NK-92 (cell line): ENCODE measurements around the gene PSMG1.
"Not testable (repeated sequence)": the region's sequence is repeated elsewhere in the genome, so short reads cannot be mapped to it uniquely, and the experiment has no call there.

Source experiments
- DNase-seq: peaks from one replicate; lab custom pipeline; 2025; ENCODE audit not compliant: unreplicated experiment; lab: John Stamatoyannopoulos, UW

The PSMG1 gene

DNA sequence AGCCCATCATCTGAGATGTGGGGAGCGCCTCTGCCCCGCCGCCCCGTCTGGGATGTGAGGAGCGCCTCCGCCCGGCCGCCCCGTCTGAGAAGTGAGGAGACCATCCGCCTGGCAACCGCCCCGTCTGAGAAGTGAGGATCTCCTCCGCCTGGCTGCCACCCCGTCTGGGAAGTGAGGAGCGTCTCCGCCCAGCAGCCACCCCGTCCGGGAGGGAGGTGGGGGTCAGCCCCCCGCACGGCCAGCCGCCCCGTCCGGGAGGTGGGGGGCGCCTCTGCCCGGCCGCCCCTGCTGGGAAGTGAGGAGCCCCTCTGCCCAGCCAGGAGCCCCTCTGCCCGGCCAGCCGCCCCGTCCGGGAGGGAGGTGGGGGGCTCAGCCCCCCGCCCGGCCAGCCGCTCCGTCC lies 26.0 kb downstream of the PSMG1 start:
- not testable (repeated sequence) for DNase-seq

DNA sequence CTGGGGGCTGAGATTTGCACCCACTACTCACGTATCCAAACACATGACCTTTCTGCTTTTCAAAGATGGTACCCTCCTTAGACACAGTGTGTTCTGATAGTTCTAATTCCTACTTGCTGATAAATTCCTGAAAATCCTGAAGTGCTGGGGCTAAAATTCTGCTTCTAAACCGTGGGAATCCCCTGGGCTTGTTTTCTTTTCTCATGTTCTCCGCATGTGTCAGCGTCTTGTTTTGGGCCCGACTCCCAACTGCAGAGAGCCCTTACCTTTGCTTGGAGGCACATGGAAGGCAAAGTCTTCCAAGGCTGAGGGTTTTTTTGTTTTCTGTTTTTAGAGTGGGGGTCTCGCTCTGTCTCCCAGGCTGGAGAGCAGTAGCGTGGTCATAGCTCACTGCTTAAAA lies 27.2 kb downstream of the PSMG1 start:
- no peak for DNase-seq

- DNase-seq = no peak
These were observed 27.7 kb downstream of the PSMG1 start for GRCh38 chr21:39155578-39155977.

DNA sequence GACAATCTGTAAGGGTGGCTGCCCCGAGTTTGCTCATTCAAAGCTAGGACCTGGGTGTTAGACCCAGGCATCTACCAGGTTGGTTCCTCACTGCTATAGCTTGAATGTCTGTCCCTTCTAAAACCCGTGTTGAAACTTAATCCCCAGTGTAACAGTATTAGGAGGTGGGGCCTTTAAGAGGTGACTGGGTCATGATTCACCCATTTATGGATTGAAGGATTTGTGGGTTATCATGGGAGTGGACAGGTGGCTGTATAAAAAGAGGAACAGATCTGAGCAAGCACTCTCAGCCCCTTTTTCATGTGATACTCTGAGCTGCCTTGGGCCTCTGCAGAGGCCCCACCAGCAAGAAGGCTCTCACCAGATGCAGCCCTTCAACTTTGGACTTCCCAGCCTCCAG lies 29.4 kb downstream of the PSMG1 start:
- DNase-seq = no peak

DNA sequence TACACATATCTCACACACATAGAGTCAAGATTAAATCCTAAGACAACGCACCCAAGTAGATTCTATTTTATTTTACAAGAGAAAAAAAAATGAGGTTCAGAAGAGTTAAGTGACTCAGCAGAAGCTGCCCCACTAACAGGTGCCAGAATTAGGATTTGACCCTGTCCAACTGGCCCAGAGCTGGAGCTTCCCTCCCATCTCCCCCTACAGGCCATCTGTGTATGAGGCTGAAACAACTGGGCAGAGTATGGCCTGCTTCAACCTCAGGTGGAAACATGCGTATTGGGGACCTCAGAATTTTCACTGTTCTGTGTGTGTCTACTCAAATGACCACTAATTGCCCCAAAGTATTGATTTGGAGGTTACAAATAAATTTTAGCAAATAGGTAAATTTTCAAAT lies 29.9 kb downstream of the PSMG1 start:
- no peak for DNase-seq

- DNase-seq = no peak
These were observed 31.0 kb downstream of the PSMG1 start for GRCh38 chr21:39152271-39152670.

- DNase-seq = no peak
These were observed 32.4 kb downstream of the PSMG1 start for GRCh38 chr21:39150877-39151276.

- DNase-seq = no peak
These were observed 32.9 kb downstream of the PSMG1 start for GRCh38 chr21:39150316-39150715.

DNA sequence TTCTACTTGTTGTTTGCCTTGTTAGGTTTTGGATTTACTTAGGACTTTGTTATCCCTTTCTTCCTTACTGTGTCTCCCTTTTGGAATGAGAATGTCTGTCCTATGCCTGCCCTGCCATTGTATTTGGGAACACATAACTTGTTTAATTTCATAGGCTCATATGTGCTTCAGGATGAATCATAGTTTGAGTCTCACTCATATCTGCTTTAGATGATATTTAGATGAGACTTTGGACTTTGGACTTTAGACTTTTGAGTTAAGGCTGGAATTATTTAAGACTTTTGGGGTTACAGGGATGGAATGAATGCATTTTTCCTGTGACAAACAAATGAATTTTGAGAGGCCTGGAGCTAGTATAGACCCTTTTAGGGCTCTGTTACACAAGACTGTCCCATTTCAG lies 33.4 kb downstream of the PSMG1 start:
- DNase-seq = no peak

- no peak for DNase-seq
These were observed 34.3 kb downstream of the PSMG1 start for GRCh38 chr21:39148975-39149374.

- no peak for DNase-seq
These were observed 39.1 kb downstream of the PSMG1 start for GRCh38 chr21:39144191-39144590.

DNA sequence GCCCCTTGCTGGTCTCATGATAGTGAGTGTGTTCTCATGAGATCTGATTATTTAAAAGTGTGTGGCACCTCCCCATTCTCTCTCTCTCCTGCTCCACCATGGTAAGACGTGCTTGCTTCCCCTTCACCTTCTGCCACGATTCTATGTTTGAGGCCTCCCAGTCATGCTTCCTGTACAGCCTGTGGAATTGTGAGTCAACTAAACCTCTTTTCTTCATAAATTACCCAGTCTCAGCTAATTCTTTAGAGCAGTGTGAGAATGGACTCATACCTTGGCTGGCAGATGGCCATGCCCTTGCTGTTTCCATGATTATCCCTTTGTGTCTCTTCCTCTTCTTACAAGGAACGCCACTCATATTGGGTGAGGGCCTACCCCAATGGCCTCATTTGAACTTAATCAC lies 40.3 kb downstream of the PSMG1 start:
- DNase-seq = no peak

- no peak for DNase-seq
These were observed 41.7 kb downstream of the PSMG1 start for GRCh38 chr21:39141502-39141901.

- no peak for DNase-seq
These were observed 45.7 kb downstream of the PSMG1 start for GRCh38 chr21:39137248-39138178.

DNA sequence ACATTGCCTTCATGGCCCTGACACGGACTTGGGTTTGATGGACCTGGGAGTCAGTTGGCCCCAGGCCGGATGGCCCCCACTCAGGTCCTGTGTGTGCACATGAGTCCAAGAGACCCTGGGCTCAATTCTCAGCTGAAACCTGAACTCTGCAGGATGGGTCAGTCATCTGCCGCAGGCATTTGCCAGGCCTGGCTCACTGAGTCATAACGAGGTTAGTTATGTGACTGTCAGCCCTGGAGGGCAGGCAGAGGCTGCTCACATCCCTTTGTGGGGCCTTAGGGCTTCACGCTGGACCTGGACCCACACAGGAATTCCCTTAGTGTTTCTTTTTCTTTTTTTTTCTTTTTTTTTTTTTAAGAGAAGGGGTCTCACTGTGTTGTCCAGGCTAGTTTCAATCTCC lies 46.5 kb downstream of the PSMG1 start:
- no peak for DNase-seq

GRCh38 chr21:39136138-39136537 lies 47.1 kb downstream of the PSMG1 start:
- DNase-seq = not testable (repeated sequence)

DNA sequence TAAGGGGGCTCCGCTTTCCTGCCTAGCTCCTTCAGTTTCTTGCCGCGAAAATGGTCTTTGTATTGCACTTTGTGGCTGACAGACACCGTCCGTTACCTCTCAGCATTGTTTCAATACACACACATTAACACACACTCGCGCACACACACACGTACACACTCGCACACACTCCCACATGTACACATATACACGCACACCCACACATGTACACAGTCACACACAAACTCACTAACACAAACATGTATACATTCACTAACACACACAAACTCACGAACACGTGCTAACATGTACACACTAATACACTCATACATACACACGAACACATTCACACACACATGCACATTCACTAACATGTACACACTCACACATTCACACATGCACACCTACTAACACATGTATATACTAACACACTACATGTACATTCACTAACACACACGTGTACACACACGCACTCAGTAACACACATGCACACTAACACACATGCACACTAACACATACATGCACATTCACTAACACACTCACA lies 48.9 kb downstream of the PSMG1 start:
- no peak for DNase-seq

DNA sequence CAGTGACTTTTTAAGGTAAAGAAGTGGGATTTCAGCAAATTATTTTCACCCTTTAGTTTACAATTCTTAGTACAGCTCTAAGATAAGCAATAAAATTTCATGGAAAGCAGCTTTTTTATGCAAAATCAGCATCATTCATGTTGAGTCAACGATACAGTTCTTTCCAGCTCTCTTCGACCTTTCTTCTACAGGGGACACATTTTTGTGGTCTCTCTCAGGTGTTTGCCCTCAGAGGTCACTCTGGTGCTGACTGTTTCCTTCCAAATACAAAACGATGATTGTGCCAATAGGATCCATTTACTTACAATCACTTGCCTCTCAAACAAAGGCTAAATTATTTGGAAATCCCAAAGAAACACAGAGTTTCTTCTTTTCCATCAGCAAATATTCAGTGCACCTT lies 51.0 kb downstream of the PSMG1 start:
- DNase-seq = no peak

DNA sequence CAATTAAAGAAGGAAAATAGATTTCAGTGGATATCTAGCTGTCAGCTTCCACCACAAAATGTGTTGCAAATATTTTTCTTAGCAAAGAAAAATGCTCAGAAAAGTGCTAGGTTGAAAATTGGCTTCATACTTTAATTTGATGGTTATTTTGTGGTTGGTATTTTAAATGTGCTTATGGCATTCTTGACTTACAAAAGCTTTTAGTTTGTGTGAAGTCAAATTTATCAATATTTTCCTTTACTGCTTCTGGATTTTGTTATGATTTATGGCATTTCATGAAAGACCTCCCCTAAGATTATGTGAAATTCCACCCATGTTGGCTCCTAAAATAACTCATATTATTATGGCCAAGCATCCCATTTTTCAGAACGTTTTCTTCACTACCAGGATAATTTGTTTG lies 51.5 kb downstream of the PSMG1 start:
- DNase-seq = no peak

DNA sequence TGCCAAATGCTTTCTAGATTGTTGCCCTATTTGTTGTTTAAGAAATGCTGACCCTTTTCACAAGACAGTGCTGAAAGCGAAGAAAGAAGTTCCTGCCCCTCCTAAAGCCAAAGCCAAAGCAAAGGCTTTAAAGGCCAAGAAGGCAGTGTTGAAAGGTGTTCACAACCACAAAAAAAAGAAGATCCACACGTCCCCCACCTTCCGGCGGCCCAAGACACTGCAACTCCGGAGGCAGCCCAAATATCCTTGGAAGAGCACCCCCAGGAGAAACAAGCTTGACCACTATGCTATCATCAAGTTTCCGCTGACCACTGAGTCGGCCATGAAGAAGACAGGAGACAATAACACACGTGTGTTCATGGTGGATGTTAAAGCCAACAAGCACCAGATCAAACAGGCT lies 55.7 kb downstream of the PSMG1 start:
- no peak for DNase-seq

GRCh38 chr21:39126486-39126806 lies 56.8 kb downstream of the PSMG1 start:
- DNase-seq = no peak

DNA sequence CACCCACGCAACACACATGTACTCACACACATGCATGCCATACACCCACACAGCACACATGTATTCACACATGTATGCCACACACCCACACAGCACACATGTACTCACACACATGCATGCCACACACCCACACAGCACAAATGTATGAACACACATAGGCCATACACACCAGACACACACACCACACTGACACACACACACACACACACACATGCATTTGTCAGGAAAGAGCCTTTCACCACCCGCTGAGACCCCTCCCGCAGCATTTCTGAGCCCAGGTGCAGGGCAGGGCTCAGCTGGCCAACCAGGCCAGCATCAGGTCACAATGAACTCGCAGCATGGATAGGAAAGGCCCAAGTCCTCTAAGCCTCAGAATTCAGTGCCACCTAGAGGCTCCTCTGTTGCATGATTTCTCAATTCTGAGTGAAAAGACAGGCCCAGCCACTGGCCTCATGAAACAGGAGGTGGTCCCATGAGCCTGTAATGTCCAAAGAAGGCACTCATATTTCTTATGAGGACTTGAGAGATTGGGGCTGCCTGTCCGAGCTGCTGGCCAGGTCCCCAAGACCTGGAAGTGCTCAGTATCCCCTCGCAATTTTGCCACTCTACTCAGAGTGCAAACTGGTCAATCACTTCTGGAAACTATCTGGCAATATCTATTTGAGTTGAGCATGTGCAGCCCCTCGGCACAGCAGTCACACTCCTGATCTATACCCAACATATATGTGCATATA lies 57.3 kb downstream of the PSMG1 start:
- DNase-seq = no peak
